HG03442 (cell line): ENCODE measurements around the gene ATOH8.

Experiments
- ATAC-seq: cut with Tn5 transposase; IDR thresholded peaks from one replicate; pipeline ENCODE4 v1.9.1; 2021; ENCODE audit warnings: mild to moderate bottlenecking, moderate library complexity; ENCODE audit not compliant: unreplicated experiment

The ATOH8 gene

DNA sequence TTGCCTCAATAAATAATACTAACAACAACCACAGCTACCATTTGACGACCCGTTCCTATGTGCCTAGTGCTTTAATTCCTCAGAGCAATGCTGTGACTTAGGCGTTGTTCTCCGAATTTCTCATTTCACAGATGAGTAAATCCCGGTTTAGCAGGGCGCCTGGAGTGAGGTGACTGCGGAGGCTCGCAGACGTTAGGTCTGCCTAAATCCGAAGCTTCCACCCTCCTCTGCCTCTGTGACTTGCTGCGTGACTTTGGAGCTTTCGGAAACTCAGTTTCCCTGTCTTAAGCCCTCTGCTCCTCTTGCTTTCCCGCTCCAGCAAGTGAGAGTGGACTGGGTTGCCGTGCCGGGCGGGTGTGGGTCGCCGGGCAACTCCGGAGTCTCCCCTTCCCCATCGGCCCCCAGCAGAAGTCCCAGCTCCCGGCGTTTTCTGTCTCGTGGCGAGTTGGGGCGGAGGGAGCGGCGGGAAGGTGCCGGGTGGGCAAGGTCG is 711 bp upstream of the ATOH8 start:
- no peak for ATAC-seq

DNA sequence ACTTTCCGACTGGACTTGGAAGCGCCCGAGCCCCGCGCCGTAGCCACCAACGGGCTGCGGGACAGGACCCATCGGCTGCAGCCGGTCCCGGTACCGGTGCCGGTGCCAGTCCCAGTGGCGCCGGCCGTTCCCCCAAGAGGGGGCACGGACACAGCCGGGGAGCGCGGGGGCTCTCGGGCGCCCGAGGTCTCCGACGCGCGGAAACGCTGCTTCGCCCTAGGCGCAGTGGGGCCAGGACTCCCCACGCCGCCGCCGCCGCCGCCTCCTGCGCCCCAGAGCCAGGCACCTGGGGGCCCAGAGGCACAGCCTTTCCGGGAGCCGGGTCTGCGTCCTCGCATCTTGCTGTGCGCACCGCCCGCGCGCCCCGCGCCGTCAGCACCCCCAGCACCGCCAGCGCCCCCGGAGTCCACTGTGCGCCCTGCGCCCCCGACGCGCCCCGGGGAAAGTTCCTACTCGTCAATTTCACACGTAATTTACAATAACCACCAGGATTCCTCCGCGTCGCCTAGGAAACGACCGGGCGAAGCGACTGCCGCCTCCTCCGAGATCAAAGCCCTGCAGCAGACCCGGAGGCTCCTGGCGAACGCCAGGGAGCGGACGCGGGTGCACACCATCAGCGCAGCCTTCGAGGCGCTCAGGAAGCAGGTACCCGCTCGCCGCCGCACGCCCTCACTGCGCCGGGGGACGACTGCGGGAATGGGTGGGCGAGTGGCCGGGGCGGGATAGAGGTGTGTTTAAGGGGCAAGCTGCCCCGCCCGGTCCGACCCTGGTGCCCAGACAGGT is 713 bp downstream of the ATOH8 start:
- no peak for ATAC-seq

- ATAC-seq: no peak
Observed at GRCh38 chr2:85755122-85756027, 1.6 kb downstream of the ATOH8 start.

DNA sequence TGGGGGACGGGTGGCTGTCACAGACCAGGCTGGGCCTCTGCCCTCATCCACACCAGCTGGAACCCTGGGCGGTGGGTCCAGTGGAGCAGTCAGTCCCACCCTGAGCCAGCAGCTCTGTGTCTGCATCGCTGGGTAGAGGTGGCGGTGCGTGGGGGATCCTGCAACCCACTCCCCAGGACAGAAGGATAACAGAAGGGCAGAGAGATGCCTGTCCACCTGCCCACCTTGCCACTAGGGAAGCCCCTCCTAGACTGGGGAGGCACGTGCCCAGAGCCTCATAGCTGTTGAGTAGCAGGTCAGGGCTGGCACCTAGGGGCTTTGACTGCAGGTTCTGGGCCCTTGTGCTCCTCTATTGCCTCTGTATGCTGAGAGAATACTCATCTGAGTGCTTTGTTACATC is 2.4 kb downstream of the ATOH8 start:
- no peak for ATAC-seq

- ATAC-seq: no peak
Observed at GRCh38 chr2:85756822-85757435, 3.1 kb downstream of the ATOH8 start.

DNA sequence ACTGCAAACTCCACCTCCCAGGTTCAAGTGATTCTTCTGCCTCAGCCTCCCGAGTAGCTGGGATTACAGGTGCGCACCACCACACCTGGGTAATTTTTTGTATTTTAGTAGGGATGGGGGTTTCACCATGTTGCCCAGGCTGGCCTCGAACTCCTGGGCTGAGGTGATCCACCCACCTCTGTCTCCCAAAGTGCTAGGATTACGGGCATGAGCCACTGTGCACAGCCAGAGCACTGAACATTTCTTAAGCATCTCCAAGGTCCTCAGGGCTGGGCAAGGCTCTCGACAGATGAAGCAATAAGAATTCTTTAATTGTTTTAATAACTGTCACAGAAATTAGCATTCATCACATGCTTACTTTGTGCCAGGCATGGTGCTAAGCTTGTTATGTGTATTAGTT is 4.1 kb downstream of the ATOH8 start:
- ATAC-seq: no peak

DNA sequence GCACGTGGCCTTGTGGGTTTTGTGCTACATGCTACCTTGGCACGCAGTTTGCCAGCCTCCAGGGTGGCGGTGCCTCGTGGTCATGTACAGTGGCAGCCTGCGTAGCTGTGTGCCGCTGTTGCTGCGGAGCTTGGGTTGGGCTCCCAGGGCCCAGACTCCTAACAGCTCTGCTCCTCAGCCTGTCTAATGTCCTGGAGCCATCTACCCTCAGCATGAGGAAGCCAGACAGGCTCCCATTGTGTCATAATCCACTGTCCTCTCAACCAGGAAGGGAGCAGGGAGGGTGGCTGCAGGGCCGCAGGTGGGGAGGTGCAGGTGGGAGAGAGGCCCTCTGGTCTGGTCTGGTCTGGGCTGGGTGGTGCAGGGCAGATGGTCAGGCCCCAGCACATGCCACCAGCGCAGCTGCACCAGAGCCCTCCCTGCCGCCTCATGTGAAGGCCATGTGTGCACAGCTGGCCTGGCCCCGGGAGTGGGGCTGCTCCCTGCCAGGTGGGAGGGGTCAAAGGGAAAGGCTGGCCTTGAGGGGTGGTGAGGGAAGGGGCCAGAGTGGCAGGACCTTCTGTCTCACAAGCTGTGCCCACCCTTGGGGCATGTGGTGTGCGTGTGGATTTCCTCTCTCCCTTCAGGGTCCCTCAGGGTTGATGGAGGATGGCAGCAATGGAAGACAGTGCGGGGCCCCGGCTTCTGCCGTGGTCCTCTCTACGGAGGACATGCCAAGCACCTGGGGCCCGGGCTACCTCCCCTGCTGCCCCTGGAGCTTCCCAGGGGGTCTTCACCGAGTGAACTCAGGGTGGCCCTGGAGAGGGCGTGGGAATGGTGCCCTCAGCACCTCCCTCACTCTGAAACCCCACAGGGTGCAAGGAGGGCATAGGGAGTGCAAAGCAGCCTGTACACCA is 4.8 kb downstream of the ATOH8 start:
- no peak for ATAC-seq

- no peak for ATAC-seq
Observed at GRCh38 chr2:85759257-85759613, 5.4 kb downstream of the ATOH8 start.

DNA sequence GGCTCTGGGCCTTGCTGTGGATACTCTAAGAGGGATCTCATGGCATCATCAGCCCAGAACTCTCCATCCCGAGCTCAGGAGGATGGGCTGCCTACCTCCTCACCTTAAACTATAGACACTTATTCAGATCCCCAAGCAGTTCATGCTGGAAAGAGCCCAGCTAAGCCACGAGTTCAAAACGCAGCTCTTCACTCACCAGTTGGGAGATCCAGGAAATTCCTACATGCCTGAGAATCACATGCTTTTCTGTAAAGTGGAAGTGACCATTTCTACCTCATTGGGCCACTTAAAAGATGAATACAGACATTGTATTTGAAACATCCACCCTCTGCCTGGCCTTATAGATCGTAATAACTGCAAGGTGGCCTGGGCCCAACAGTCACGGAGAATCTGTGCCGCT is 6.6 kb downstream of the ATOH8 start:
- ATAC-seq: no peak

- no peak for ATAC-seq
Observed at GRCh38 chr2:85760872-85761271, 7.1 kb downstream of the ATOH8 start.

- ATAC-seq: no peak
Observed at GRCh38 chr2:85761512-85761944, 7.7 kb downstream of the ATOH8 start.

DNA sequence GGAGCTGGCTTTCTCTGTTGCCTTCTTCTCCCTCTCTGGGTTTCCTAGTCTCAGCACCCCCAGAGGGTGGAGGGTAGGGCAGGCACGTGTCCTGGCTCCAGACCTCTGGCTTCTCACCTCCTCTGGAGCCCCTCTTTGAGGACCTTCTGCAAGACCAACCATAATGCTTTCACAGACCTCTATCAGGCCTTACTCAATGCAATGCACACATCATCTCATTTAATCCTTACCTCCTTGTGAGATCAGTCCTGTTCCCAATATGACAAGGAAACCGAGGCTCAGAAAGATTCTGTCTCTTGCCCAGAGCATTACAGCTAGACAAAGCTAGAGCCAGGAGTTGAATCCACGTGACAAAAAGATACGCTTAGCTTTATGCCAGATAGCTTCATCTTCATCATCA is 8.2 kb downstream of the ATOH8 start:
- no peak for ATAC-seq

- no peak for ATAC-seq
Observed at GRCh38 chr2:85763132-85763531, 9.3 kb downstream of the ATOH8 start.

- ATAC-seq: no peak
Observed at GRCh38 chr2:85763831-85764230, 10.0 kb downstream of the ATOH8 start.

DNA sequence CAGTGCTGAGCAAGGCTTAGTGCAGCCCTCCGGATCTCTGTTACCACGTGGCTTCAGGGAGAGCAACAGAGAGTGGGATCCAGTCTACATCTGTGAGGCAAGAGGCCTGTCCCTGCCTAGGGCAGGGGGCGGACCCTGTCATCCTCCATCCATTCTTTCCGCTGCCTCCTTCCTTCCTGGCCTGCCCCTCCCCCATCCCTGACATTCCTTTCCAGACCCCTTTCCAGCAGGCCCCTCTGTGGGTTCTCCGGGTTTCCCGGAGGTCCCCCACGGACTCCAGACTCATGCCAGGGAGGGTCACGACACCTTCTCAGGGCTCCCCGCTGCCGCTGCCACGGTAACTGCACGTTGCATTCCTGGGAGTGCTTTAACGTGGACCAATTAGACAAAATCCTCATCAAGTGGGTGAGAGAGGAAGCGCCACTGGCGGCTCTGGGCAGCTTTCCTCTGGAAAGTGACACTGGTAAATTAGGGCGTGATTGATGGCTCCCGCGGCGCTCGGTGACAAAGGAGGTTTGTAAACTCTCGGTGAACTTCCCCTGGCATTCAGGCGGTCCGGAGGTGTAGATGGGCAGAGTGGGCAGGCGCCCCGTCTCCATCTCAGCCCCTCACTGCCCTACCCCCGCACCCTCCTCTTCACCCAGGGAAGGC is 11.4 kb downstream of the ATOH8 start:
- no peak for ATAC-seq

- ATAC-seq: no peak
Observed at GRCh38 chr2:85766229-85766628, 12.4 kb downstream of the ATOH8 start.

DNA sequence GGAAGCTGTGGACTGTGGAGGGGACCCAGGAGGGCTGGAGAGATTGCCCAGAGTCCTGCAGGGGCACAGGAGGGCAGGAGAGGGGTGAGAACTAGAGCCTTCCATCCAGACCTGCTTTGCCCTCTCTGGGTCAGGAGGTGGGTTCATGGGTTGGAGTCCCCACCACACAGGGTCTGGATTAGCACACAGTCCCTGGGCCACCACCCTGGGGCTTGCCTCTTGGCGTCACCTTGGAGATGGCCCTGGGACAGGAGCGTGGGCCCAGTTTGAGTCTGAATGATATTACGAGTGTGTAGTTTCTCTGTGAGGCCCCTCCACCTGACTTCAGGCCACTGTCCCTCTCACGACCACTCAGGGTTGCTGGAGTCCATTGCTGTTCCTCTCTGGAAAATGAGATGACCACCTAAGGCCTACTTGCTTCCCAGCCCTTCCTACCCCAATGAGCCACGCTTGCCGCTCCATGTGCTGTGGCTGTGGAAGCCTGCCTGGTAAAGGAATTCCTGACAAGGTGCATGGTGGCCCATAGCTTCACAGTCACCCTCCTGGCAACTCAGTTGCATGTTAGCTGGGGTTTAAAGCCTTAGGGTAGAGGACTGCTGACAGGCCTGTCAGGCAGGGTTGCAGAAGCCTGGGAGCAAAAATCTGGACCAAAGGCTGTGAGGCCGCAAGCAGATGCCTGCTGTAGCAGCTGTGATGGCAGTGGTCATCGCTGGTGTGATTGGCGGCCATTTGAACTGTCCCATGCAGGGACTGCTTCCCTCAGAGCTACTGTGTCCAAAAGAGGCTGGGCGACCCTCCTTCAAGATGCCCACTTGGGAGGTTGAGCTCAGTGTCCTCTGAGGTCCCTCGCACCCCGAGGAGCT is 14.2 kb downstream of the ATOH8 start:
- no peak for ATAC-seq

DNA sequence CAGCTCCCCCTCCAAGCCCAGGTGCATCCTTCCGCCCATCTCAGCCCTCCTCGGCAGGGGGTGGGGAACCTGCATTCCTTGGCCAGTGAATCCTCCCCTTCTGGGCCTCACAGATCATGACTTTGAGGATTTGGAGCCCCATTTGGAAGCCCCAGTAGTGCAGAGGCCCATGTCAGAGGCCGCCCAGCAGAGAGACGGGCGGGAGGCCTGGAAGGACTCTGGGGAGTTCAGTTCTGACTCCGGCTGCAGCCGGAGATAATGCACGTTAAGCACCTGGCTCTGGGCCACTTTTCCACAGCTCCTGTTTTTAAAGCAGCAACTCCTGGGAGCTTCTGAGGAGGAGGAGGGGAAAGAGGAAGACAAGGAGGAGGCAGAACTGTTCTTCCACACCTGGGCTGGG is 14.9 kb downstream of the ATOH8 start:
- ATAC-seq: no peak
